ENCODE results near the gene ITGAV.

Gene ITGAV

GRCh38 chr2:186575856-186576255 is 14.0 kb upstream of the ITGAV start:
- DNase-seq = no peak

- DNase-seq = no peak
These were observed 13.2 kb upstream of the ITGAV start for GRCh38 chr2:186576614-186577013.

- no peak for DNase-seq
These were observed 7.2 kb upstream of the ITGAV start for GRCh38 chr2:186582698-186583097.

DNA sequence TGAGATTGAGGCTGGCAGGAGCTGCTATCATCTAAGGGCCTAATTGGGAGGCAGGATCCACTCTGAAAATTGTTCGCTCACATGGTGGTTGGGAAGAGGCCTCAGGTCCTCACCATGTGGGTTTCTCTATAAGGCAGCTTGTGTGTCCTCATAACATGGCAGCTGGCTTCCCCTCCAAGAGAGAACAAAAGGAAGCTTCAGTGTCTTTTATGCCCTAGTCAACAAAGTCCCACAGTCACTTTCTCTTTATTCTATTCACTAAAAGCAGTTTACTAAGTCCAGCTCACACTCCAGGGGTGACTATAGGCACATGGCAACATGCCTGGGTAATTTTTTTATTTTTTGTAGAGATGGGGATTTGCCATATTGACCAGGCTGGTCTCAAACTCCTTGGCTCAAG is 5.8 kb upstream of the ITGAV start:
- no peak for DNase-seq

DNA sequence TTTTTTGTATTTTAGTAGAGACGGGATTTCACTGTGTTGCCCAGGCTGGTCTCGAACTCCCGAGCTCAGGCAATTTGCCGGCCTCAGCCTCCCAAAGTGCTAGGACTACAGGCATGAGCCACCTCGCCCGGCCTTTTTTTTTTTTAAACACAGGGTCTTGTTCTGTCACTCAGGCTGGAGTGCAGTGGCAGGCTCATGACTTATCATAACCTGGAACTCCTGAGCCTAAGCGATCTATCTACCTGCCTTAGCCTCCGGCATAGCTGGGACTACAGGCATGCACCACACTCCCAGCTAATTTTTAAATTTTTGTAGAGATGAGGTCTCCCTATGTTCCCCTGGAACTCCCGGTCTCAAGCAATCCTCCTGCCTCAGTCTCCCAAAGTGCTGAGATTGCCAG is 1.4 kb upstream of the ITGAV start:
- DNase-seq = no peak

DNA sequence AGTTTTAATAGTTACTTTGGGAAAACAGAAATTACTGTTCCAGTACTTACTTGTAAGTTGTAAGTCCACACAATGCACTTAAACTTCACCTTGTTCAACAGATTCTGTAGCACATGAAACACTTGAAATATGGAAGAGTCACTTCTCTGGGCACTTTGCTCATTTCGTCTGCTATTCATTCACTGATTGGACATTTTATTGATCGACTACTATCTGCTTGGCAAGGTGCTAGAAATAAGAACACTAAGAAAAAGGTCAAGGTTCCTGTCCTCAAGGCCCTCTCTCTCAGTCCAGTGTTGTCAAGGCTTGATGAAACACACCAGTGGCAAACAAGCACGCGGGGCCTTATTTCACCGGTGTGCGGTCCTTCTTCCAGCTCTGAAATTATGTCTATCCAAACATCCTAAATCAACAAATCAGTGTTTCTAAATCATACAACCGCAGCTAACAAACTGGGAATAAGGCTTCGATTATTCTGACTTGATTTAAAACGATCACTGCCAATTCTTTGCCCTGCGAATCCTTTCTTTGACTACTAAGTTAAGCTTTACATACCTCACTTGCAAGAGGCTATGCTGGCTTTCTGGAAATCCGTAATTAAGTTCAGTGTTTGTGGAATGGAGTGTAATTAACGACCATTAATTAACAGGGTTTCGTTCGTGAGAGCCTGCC is 780 bp upstream of the ITGAV start:
- DNase-seq = no peak

GRCh38 chr2:186590350-186590758 is 498 bp downstream of the ITGAV start:
- no peak for DNase-seq

DNA sequence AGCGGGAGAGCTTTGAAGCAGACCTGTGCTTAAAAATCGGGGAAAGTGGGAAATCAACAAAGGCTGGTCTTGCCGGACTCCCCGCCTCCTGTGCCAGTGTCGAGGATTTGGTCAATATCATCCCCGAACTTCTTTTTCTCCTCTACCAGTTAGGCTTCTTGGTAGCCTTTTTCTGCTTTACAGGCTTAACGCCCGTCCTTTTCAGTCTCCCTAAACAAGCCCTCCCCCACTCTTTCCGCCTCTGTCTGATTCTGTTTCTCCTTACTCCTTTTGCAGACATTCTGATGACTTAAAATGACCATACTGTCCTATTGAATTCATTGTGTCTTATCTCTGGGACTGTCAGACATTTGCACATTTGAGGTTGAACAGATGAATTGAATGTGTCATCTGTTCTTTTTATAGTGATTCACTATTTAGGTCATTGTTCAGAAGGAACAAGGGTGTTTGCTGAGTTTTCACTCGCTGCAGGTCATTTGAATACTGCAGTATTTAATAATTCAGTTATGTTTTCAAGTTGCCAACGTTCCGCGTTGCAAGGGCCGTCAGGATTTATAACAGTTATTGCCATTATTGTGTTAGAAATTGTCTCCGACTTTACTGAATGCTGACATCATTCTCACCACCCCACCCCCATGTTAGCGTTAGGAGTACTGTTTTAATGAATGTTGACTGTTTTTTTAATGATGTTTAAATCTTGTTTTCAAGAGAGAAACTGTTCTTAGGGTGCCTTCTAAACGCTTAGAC is 1.1 kb downstream of the ITGAV start:
- no peak for DNase-seq

DNA sequence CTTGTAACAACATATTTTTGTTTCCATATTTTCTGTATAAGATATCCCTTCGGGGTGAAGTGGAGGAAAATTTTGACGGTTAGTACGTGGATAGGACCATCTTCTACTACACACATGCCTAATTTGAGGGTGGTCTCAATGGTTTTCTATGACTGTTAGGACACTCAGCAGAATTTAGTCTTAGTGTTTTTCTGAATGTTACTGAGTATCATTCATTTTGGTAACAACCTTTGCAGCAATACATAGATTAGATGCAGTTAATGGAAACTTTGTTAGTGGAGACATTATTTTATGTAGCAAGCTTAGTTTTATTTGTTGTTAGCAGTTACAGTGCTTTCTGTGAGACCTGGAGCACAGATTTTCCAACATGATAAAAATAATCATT is 1.6 kb downstream of the ITGAV start:
- no peak for DNase-seq

DNA sequence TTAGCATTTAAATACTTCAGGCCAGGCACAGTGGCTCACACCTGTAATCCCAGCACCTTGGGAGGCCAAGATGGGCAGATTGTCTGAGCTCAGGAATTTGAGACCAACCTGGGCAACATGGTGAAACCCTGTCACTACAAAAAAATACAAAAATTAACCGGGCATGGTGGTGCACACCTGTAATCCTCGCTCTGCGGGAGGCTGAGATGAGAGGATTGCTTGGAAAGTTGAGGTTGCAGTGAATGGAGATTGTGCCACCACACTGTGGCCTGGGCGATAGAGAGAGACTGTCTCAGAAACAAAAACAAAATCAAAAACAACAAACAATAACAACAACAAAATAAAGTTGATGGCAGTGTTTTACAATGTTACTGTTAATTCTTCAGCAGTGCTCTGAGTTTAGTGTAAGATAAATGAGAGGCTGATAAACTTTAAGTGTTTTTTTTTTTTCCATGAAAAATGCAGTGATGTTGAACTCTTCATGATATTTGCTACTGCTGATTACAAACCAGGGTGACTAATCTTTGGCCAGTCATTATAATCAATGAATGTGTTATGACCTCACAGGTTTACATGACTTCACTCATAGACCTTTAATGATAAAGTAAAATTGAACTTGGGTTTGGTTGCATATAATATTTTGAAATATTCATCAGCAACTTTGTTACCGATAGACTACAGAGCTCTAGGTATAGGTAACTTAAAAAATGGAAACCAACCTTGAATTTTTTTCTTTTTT is 2.5 kb downstream of the ITGAV start:
- DNase-seq = no peak

GRCh38 chr2:186593523-186593922 is 3.7 kb downstream of the ITGAV start:
- DNase-seq = no peak

DNA sequence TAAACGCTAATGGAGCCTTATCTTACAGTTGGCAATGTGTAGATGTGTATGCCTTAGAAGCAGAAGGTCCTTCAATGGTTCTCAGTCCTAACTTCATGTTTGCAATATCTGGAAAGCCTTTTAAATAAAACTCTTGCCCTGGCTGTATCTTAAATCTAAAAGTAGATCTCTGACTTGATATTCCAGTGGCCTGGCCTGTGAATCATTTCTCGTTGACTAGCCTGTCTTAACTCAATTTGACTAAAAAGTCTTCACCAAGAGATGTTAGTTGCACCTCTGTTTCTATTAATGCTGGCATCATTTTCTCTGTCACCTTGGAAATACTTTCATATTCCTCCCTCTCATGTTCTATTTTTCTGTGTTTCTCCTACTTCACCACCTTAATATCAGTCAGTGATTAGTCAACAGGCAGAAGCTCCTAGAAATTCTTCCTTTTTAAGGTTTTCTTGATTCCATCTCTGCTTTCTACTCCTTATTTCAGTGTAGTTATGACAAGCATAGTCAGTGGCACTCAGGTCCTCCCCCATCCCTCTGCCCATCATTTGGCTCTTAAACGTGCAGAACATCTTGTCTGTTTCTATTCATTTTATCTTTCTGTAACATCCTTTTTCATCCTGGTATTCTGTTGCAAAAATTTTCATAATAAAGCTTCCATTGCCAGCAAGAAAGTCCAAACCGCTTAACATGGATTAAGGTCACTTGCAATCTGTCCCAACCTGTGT is 4.3 kb downstream of the ITGAV start:
- DNase-seq = no peak

- DNase-seq = no peak
These were observed 5.4 kb downstream of the ITGAV start for GRCh38 chr2:186595219-186595618.

DNA sequence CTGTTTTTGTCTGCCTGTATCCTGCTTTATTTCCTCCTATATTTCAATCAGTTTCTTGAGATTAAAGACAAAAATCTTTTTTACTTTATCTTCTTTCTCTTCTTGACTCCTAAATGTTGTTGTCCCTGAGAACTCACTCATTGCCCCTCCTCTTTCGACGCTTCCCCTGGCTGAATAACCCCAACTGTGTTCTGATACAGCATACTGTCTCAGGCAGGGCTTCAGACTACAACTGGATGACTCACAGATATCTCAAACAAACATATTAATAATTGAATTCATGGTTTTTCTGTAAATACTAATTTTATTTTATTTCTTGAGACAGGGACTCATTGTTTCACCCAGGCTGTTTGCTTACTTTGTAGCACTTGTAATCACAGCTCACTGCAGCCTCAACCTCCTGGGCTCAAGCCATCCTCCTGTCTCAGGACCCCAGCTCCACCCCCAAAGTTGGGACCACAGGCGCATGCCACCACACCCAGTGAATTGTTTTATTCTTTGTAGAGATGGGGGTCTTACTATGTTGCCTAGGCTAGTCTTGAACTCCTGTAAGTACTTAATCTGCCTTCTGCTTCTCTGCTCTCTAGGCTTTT is 9.4 kb downstream of the ITGAV start:
- DNase-seq = no peak

GRCh38 chr2:186603286-186603685 is 13.4 kb downstream of the ITGAV start:
- DNase-seq = no peak

DNA sequence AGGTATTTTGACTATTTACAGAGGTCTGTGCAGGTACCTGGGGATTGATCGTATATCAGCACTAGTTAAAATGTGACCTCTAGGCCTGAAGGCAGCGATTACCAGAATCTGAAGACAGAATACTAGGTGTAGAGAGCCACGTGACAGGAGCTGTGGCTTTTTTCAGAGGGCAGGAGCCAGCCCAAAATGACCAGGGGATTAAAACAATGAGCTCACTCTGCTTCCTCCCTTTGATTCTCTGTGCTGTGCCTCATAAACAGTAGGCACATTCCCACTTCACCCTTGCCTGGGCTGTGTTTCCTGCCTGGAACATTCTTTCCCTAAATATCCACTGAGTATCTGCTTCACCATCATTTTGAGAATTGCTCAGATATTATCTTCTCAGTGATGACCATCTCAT is 15.2 kb downstream of the ITGAV start:
- DNase-seq = no peak

GRCh38 chr2:186607660-186608324 is 17.9 kb downstream of the ITGAV start:
- DNase-seq = no peak

GRCh38 chr2:186610785-186611184 is 20.9 kb downstream of the ITGAV start:
- no peak for DNase-seq

GRCh38 chr2:186611526-186611925 is 21.7 kb downstream of the ITGAV start:
- no peak for DNase-seq

GRCh38 chr2:186612026-186612425 is 22.2 kb downstream of the ITGAV start:
- DNase-seq = no peak

GRCh38 chr2:186612555-186613440 is 22.9 kb downstream of the ITGAV start:
- DNase-seq = no peak
